ENCODE measurements around the gene CYFIP1. TPM values are rescaled to one million over a fixed set of nuclear protein-coding genes. Genes with fewer than 3 reads are reported as not detected.
A peak's percentile ranks its signal among the peaks of the same experiment; 100 is the strongest.

The CYFIP1 gene
- total and polyA plus RNA-seq, 5 donors from 2014 or later = 1.1 to 7.6 (median 2.0) TPM

GRCh38 chr15:22880981-22881738, 99.0 kb downstream of the CYFIP1 start:
- Mint-ChIP-seq H3K27me3 (no peaks in the 10 kb centered on the region), H3K27ac (no peak overlapping the region), H3K4me1 (no peaks in the 10 kb centered on the region), H3K9me3 (no peaks in the 10 kb centered on the region), H3K4me3 (no peak overlapping the region), H3K36me3 (peaks cover 6% of the 10 kb centered on the region)
- DNase-seq (no peak), ATAC-seq (ENCODE audit: low read depth in 2 of 2) (no peak)
- Histone ChIP-seq H3K36me3 (ENCODE audit: control insufficient read depth, insufficient read depth, low read length) (no peaks in the 10 kb centered on the region), H3K4me3 (ENCODE audit: low read depth, low read length) (no peak overlapping the region), H3K27me3 (ENCODE audit: control insufficient read depth, insufficient read depth, low read length) (no peaks in the 10 kb centered on the region), H3K9me3 (ENCODE audit: control insufficient read depth in 2 of 2, low read length in 2 of 2) (no peaks in the 10 kb centered on the region), H3K27ac (ENCODE audit: insufficient read depth, low read length, poor library complexity, severe bottlenecking) (no peak overlapping the region), H3K4me1 (ENCODE audit: control insufficient read depth, insufficient read depth, low read length, poor library complexity, severe bottlenecking) (no peaks in the 10 kb centered on the region)

DNA sequence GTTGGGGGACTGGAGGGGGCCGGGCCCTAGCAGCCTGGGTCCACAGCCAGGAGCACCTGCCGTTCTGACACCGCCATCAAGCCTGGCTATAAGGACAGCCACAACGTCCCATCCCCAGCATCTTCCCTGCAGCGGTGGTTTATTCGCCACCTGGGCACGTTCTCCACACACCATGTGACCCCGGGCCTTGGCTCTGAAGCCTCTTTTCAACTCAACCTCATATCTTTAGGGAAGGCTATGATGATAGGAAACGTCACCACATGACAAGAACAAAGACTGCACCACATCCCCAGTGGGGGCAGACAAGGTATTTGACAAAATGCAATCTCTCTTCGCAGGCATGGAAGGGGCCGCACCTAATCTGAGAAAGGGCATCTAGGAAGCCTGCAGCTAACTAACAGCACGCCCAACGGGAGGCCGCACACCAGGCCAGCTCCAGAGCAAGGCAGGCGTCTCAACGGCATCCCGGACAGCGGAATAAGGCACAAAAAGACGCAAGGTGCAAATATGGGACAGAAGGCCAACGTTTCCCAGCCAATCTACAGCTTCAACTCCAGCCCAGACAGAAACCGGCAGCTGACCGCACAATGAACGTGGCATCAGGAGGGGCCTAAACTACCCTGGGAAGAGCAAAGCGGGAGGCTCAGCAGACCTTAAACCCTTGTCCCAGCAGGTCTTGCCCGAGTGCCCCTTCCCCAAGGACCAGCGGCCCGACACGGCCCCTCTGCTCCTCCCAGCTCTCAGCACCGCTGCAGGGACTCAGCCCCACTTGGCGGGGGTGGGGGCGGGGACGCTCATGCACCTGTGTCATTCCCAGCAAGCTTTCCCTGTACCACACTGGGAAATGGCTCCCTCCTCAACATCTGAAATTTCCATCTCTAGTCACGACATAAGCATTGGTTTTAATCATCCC, 99.8 kb downstream of the CYFIP1 start:
- ATAC-seq (ENCODE audit: low read depth in 2 of 2) = no peak
- Mint-ChIP-seq H3K36me3 (peaks cover 6% of the 10 kb centered on the region), H3K27me3 (no peaks in the 10 kb centered on the region)

DNA sequence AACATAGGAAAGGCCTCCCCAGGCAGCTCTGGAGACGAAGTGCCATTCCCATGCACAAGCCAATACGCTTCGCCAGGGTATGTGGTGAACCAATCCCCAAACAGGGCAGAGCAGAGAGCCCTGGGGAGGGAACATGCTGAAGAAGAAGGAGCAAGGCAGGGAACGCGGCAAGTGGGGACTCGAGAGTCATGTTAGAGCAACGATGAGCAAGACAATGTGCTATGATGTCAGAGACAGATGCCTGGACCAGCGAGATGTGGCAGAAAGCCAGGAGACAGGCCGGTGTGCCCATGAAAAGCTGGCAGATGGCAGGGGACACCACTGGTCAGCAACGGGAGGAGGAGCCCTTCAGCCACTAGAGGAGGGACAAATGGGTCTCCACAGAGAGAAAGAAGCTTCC, 102.1 kb downstream of the CYFIP1 start:
- no peak overlapping the region for H3K27ac ChIP-seq (ENCODE audit: insufficient read depth, low read length, poor library complexity, severe bottlenecking)
- no peaks in the 10 kb centered on the region for H3K4me1 ChIP-seq (ENCODE audit: control insufficient read depth, insufficient read depth, low read length, poor library complexity, severe bottlenecking)
- H3K4me3 ChIP-seq (ENCODE audit: low read depth, low read length) = no peak overlapping the region
- no peak for ATAC-seq (ENCODE audit: low read depth in 2 of 2)
- Mint-ChIP-seq H3K9me3 (peaks cover 0 to 1% (median 0%) of the 10 kb centered on the region in 7 donors), H3K27me3 (no peaks in the 10 kb centered on the region), H3K4me3 (no peak overlapping the region), H3K36me3 (peaks cover 6% of the 10 kb centered on the region), H3K27ac (no peak overlapping the region), H3K4me1 (no peaks in the 10 kb centered on the region)
- DNase-seq = no peak
- no peaks in the 10 kb centered on the region for H3K36me3 ChIP-seq (ENCODE audit: control insufficient read depth, insufficient read depth, low read length)
- H3K27me3 ChIP-seq (ENCODE audit: control insufficient read depth, insufficient read depth, low read length) = no peaks in the 10 kb centered on the region
- no peaks in the 10 kb centered on the region for H3K9me3 ChIP-seq (ENCODE audit: control insufficient read depth in 2 of 2, low read length in 2 of 2)

More for the DNA sequence above, 99.8 kb downstream of the CYFIP1 start:
- Histone ChIP-seq H3K27me3 (ENCODE audit: control insufficient read depth, insufficient read depth, low read length) (no peaks in the 10 kb centered on the region), H3K36me3 (ENCODE audit: control insufficient read depth, insufficient read depth, low read length) (no peaks in the 10 kb centered on the region), H3K27ac (ENCODE audit: insufficient read depth, low read length, poor library complexity, severe bottlenecking) (no peak overlapping the region), H3K4me1 (ENCODE audit: control insufficient read depth, insufficient read depth, low read length, poor library complexity, severe bottlenecking) (no peaks in the 10 kb centered on the region), H3K4me3 (ENCODE audit: low read depth, low read length) (no peak overlapping the region), H3K9me3 (ENCODE audit: control insufficient read depth in 2 of 2, low read length in 2 of 2) (no peaks in the 10 kb centered on the region)
- Mint-ChIP-seq H3K27ac (no peak overlapping the region), H3K4me1 (no peaks in the 10 kb centered on the region), H3K4me3 (no peak overlapping the region), H3K9me3 (no peaks in the 10 kb centered on the region)
- no peak for DNase-seq

DNA sequence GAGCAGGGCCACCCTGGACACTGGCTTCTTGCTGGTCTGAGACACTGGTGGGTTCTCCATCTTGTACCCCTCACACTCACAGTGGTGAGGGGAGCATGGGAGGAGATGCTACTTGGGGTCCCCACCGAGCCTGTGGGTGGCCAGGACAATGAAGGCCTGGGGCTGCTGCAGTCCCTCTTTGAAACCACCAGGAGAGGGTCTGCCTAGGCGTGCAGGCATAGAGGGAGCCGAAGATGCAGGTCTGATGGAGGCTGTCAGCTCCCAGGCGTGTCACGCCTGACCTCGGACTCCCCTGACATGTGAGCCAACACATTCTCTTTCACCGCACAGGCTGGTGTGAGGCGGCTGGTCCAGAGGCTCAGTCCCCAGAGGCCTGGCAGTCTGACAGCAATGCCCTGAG, 102.6 kb downstream of the CYFIP1 start:
- Mint-ChIP-seq H3K27me3 (no peaks in the 10 kb centered on the region), H3K9me3 (peaks cover 0 to 1% (median 0%) of the 10 kb centered on the region in 7 donors), H3K36me3 (peaks cover 6% of the 10 kb centered on the region)

DNA sequence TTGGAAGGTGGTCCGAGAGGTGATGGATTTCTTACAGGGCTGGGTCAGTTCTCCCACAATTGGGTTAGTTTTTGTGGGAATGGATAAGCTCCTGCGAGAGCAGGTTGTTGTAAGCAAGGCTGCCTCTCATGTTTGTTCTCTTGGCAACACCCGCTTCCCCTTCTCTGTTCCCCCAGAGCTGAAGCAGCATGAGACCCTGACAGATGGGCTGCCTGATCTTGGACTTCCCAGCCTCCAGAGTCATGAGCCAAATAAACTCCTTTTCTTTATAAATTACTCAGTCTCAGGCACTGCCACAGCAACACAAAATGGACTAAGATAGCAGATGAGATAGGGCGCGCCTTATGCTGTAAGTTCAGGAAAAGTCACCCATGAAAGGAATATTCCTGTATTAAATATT, 103.1 kb downstream of the CYFIP1 start:
- Mint-ChIP-seq H3K27ac (no peak overlapping the region), H3K36me3 (peaks cover 6% of the 10 kb centered on the region), H3K4me3 (no peak overlapping the region), H3K27me3 (no peaks in the 10 kb centered on the region), H3K4me1 (no peaks in the 10 kb centered on the region), H3K9me3 (peaks cover 0 to 1% (median 0%) of the 10 kb centered on the region in 7 donors)
- Histone ChIP-seq H3K36me3 (ENCODE audit: control insufficient read depth, insufficient read depth, low read length) (no peaks in the 10 kb centered on the region), H3K9me3 (ENCODE audit: control insufficient read depth in 2 of 2, low read length in 2 of 2) (no peaks in the 10 kb centered on the region), H3K27me3 (ENCODE audit: control insufficient read depth, insufficient read depth, low read length) (no peaks in the 10 kb centered on the region), H3K27ac (ENCODE audit: insufficient read depth, low read length, poor library complexity, severe bottlenecking) (no peak overlapping the region), H3K4me1 (ENCODE audit: control insufficient read depth, insufficient read depth, low read length, poor library complexity, severe bottlenecking) (no peaks in the 10 kb centered on the region), H3K4me3 (ENCODE audit: low read depth, low read length) (no peak overlapping the region)
- ATAC-seq (ENCODE audit: low read depth in 2 of 2) (no peak), DNase-seq (no peak)

More for the DNA sequence above, 102.6 kb downstream of the CYFIP1 start:
- no peak for DNase-seq
- H3K4me3 Mint-ChIP-seq = no peak overlapping the region
- H3K4me1 Mint-ChIP-seq = no peaks in the 10 kb centered on the region
- H3K4me1 ChIP-seq (ENCODE audit: control insufficient read depth, insufficient read depth, low read length, poor library complexity, severe bottlenecking) = no peaks in the 10 kb centered on the region
- no peak overlapping the region for H3K27ac ChIP-seq (ENCODE audit: insufficient read depth, low read length, poor library complexity, severe bottlenecking)
- no peaks in the 10 kb centered on the region for H3K9me3 ChIP-seq (ENCODE audit: control insufficient read depth in 2 of 2, low read length in 2 of 2)
- H3K4me3 ChIP-seq (ENCODE audit: low read depth, low read length) = no peak overlapping the region
- ATAC-seq (ENCODE audit: low read depth in 2 of 2) = no peak
- no peak overlapping the region for H3K27ac Mint-ChIP-seq
- no peaks in the 10 kb centered on the region for H3K36me3 ChIP-seq (ENCODE audit: control insufficient read depth, insufficient read depth, low read length)
- no peaks in the 10 kb centered on the region for H3K27me3 ChIP-seq (ENCODE audit: control insufficient read depth, insufficient read depth, low read length)

DNA sequence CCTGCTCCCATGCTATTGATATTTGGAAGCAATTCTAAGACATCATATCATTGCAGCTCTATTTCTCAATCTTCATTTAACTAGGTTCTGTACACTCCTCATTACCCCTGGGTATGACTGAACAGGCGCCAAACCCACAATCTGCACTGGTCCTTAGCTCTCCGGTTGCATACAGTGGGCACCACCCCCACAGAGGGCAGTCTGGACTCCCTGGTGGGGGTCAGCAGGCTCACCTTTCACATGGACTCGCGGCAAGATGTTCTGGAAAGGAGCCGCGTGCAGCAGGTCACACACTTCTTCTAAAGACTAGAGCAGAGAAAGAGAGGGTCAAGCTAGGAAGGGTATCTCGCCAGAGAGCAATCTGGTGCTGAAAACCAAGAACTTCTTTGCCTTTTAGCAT, 105.2 kb downstream of the CYFIP1 start:
- no peak overlapping the region for H3K4me3 ChIP-seq (ENCODE audit: low read depth, low read length)
- Mint-ChIP-seq H3K27ac (no peak overlapping the region), H3K4me3 (peak overlapping the region in 1 of 4 donors; percentile 29), H3K27me3 (no peaks in the 10 kb centered on the region), H3K9me3 (peaks cover 0 to 1% (median 0%) of the 10 kb centered on the region in 7 donors), H3K36me3 (peaks cover 6% of the 10 kb centered on the region), H3K4me1 (no peaks in the 10 kb centered on the region)
- peaks cover 2% of the 10 kb centered on the region for H3K36me3 ChIP-seq (ENCODE audit: control insufficient read depth, insufficient read depth, low read length)
- no peaks in the 10 kb centered on the region for H3K4me1 ChIP-seq (ENCODE audit: control insufficient read depth, insufficient read depth, low read length, poor library complexity, severe bottlenecking)
- no peaks in the 10 kb centered on the region for H3K9me3 ChIP-seq (ENCODE audit: control insufficient read depth in 2 of 2, low read length in 2 of 2)
- H3K27me3 ChIP-seq (ENCODE audit: control insufficient read depth, insufficient read depth, low read length) = no peaks in the 10 kb centered on the region
- no peak for ATAC-seq (ENCODE audit: low read depth in 2 of 2)
- H3K27ac ChIP-seq (ENCODE audit: insufficient read depth, low read length, poor library complexity, severe bottlenecking) = no peak overlapping the region
- no peak for DNase-seq

GRCh38 chr15:22874256-22874655, 105.9 kb downstream of the CYFIP1 start:
- no peaks in the 10 kb centered on the region for H3K9me3 ChIP-seq (ENCODE audit: control insufficient read depth in 2 of 2, low read length in 2 of 2)
- H3K36me3 ChIP-seq (ENCODE audit: control insufficient read depth, insufficient read depth, low read length) = peaks cover 5% of the 10 kb centered on the region
- peaks cover 0 to 1% (median 0%) of the 10 kb centered on the region in 7 donors for H3K9me3 Mint-ChIP-seq

More at GRCh38 chr15:22874256-22874655, 105.9 kb downstream of the CYFIP1 start:
- Mint-ChIP-seq H3K4me1 (no peaks in the 10 kb centered on the region), H3K27ac (no peak overlapping the region), H3K36me3 (peaks cover 8% of the 10 kb centered on the region), H3K4me3 (no peak overlapping the region), H3K27me3 (no peaks in the 10 kb centered on the region)
- Histone ChIP-seq H3K4me1 (ENCODE audit: control insufficient read depth, insufficient read depth, low read length, poor library complexity, severe bottlenecking) (no peaks in the 10 kb centered on the region), H3K27ac (ENCODE audit: insufficient read depth, low read length, poor library complexity, severe bottlenecking) (no peak overlapping the region), H3K27me3 (ENCODE audit: control insufficient read depth, insufficient read depth, low read length) (no peaks in the 10 kb centered on the region), H3K4me3 (ENCODE audit: low read depth, low read length) (no peak overlapping the region)
- DNase-seq (no peak), ATAC-seq (ENCODE audit: low read depth in 2 of 2) (no peak)
